SH-SY5Y (cell line): ENCODE results near the gene HMCN1.

ENCODE experiments used
- GATA2 ChIP-seq: IDR thresholded peaks from 2 replicates; pipeline ENCODE4 v1.6.1; 2011; ENCODE audit warnings: mild to moderate bottlenecking, low read depth, low read length
- GATA3 ChIP-seq: IDR thresholded peaks from 2 replicates; pipeline ENCODE4 v1.6.1; 2011; ENCODE audit warnings: low read depth, mild to moderate bottlenecking, low read length, moderate library complexity

Gene HMCN1

GRCh38 chr1:185733818-185734735 lies at the start of gene HMCN1:
TSS of gene HMCN1 (plus strand) at chr1:185734391. CDS start at chr1:185734780, 389 bp downstream.
- no peak for TF ChIP-seq GATA3
- peak; percentile 70 for TF ChIP-seq GATA2

GRCh38 chr1:185686821-185687778 lies 47.1 kb upstream of the HMCN1 start:
- TF ChIP-seq GATA2, result no peak
- TF ChIP-seq GATA3, result no peak

GRCh38 chr1:185690527-185690926 lies 43.7 kb upstream of the HMCN1 start:
- TF ChIP-seq GATA2, result no peak
- TF ChIP-seq GATA3, result no peak

- TF ChIP-seq GATA3, result no peak
- TF ChIP-seq GATA2, result no peak
These were observed 40.5 kb upstream of the HMCN1 start for GRCh38 chr1:185693654-185694053.

GRCh38 chr1:185694081-185694480 lies 40.1 kb upstream of the HMCN1 start:
- TF ChIP-seq GATA2, result no peak
- no peak for TF ChIP-seq GATA3

GRCh38 chr1:185695299-185695698 lies 38.9 kb upstream of the HMCN1 start:
- TF ChIP-seq GATA2 (no peak), GATA3 (no peak)

GRCh38 chr1:185696422-185697150 lies 37.6 kb upstream of the HMCN1 start:
- TF ChIP-seq GATA2 (no peak), GATA3 (no peak)

GRCh38 chr1:185699874-185700273 lies 34.3 kb upstream of the HMCN1 start:
- no peak for TF ChIP-seq GATA2
- no peak for TF ChIP-seq GATA3

GRCh38 chr1:185701650-185702049 lies 32.5 kb upstream of the HMCN1 start:
- TF ChIP-seq GATA3, result no peak
- TF ChIP-seq GATA2, result no peak

- TF ChIP-seq GATA3 (no peak), GATA2 (no peak)
These were observed 30.0 kb upstream of the HMCN1 start for GRCh38 chr1:185704181-185704580.

GRCh38 chr1:185716095-185716494 lies 18.1 kb upstream of the HMCN1 start:
- TF ChIP-seq GATA2 (no peak), GATA3 (no peak)

GRCh38 chr1:185719021-185719420 lies 15.2 kb upstream of the HMCN1 start:
- TF ChIP-seq GATA2 (no peak), GATA3 (no peak)

- TF ChIP-seq GATA3 (no peak), GATA2 (no peak)
These were observed 13.4 kb upstream of the HMCN1 start for GRCh38 chr1:185720633-185721272.
